AG08395 (cell line): ENCODE data around the gene IGF2BP1.
A peak's percentile ranks its signal among the peaks of the same experiment; 100 is the strongest.
"Not testable (repeated sequence)": the region's sequence is repeated elsewhere in the genome, so short reads cannot be mapped to it uniquely, and the experiment has no call there.

ENCODE experiments used
- DNase-seq: peaks from one replicate; pipeline ENCODE4 v3.0.0; 2012; ENCODE audit warnings: mixed read lengths, low spot score

The IGF2BP1 gene

DNA sequence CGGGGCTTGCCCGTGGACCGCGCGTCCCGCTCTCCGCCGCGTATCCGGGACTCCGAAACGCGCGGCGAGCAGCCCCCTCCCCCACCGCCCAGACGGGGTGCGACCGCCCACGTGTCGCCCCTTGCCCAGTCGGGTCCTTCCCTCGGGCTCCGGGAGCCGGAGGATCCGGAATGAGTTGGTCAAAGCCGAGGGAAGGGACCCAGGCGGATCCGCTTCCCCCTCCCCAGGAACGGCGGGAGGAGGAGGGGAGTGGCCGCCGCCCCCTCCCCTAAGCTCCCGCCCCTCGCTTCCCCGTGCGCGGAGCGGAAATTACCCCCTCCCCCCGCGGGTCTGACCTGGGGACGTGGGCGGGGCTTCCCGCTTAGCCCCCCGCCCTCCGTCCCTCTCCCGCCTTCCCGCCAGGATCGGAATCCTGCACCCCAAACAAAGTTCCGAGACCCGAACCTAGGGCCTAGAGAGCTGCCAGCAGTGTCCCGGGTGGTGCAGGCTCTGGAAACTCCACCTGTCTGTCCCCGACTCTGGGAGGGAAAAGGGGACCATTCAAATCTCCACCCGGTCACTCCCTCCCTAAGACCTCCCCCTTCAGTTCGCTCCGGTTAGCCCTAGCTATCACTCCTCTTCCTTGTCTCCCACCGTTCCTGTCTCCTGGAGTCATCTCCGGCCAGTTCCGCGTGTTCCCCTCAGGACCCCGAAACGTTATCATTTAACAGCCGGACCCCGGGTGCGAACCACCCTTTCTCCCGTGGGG lies 1.0 kb upstream of the IGF2BP1 start:
- no peak for DNase-seq

GRCh38 chr17:48996722-48997102 lies 473 bp upstream of the IGF2BP1 start:
- DNase-seq, result no peak

DNA sequence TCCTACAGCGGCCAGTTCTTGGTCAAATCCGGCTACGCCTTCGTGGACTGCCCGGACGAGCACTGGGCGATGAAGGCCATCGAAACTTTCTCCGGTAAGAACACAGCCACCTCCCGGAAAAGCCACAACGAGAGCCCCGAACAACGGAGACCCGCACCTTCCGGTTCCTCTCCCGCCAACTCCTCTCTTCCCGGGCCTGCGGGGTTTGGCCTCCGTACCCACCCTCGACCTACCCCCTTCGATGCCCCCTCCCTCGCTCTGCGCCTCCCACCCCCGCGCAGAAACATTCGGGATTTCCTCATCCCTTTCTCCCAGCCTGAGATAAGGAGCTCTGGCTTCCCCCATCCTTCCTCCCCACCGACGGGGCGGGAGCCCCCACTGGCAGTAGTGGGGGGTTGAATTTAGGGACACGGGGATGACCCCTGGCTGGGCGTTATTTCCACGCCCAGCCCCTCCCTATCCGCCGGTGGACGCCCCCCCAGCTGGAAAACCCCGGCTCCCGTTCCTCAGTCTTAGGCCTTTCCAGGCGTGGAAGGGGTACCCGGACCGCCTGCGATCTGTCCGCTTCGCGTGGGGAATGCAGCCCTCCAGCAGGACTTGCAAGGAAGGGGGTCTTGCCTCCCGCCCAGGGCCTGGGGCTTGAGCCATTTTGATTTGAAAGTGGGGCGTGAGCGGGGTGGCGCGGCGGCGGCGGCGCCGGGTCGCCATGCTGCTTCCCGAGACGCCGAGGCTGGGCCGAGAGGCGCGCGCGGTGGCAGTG lies 822 bp downstream of the IGF2BP1 start:
- DNase-seq, result no peak

DNA sequence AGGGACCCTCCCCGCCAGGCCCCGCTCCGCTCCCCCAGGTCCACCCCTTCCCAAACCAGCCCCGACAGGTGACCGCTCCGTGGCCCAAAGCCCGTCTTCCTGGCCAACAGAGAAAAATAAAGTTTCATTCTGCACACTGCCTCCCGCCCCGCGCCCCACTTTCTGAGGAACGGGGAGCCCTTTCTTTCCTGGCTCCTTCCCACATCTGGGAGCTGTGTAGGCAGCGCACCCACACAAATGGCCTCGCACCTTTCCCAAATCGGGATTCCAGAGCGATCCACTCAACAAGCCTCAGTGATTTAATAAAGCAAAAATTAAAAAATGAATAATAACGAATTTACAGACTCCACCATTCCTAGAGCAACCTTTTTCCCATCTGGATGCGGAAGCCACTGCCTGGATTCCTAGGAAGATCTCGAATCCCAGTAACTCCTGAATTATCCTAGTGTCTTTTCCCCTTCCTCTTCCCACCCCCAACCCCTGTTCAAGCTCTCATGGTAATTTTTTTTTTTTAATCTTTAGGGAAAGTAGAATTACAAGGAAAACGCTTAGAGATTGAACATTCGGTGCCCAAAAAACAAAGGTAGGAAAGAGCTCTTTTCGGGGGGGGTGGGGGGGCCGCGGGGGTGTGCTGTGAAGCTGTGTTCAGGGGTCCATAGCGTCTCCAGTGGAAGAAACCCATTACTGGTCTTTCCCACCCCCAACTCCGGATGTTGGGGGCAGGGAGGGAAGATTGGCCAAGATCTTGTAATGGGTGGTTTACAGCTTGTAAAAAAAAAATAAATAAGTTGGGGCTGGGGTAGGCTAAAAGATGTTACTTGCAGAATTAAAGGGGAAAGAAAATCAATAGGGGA lies 1.6 kb downstream of the IGF2BP1 start:
- DNase-seq, result no peak

- DNase-seq, result no peak
These were observed 3.8 kb downstream of the IGF2BP1 start for GRCh38 chr17:49000943-49001342.

- DNase-seq, result no peak
These were observed 4.5 kb downstream of the IGF2BP1 start for GRCh38 chr17:49001671-49002070.

DNA sequence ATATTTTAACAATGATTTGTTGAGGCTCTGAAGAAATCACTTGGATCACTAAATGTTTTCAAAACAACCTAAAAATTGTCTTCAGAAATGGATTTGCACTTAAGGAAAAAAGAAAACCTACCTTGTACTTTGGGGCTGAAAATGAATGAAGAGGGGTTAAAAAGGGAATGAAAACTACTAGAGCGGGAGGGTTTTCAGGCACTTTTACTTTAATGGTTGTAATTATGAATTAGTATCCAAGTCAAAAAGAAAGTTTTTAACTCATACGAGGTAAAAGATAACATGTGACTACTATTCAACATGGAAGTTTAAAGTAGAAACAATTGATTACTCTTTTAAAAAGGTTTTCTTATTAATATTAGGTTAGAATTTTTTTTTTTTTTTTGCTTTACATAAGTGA lies 5.1 kb downstream of the IGF2BP1 start:
- DNase-seq, result no peak

- no peak for DNase-seq
These were observed 5.6 kb downstream of the IGF2BP1 start for GRCh38 chr17:49002766-49003165.

- no peak for DNase-seq
These were observed 6.6 kb downstream of the IGF2BP1 start for GRCh38 chr17:49003557-49004511.

- no peak for DNase-seq
These were observed 8.0 kb downstream of the IGF2BP1 start for GRCh38 chr17:49005140-49005539.

GRCh38 chr17:49008908-49009307 lies 11.7 kb downstream of the IGF2BP1 start:
- not testable (repeated sequence) for DNase-seq

DNA sequence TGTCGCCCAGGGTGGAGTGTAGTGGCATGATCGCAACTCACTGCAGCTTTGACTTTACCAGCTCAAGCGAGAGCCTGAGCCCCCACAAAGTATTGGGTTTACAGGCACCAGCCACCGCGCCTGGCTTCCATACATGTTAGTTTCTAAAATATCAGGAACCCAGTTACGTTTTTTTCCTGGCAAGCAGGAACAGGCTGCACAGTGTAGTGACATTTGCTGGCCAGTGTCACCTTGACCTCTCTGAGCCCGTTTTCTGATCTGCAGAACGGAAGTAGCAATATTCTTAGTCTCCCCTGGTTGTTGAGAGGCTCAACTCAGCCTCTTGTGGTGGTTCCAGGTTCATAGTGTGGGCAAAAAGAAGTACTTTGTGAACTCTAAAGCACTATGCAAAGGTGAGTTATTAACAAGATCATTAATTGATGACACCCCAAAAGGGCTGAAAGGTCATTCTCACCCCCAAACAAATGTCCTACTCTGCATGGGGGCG lies 15.6 kb downstream of the IGF2BP1 start:
- no peak for DNase-seq

DNA sequence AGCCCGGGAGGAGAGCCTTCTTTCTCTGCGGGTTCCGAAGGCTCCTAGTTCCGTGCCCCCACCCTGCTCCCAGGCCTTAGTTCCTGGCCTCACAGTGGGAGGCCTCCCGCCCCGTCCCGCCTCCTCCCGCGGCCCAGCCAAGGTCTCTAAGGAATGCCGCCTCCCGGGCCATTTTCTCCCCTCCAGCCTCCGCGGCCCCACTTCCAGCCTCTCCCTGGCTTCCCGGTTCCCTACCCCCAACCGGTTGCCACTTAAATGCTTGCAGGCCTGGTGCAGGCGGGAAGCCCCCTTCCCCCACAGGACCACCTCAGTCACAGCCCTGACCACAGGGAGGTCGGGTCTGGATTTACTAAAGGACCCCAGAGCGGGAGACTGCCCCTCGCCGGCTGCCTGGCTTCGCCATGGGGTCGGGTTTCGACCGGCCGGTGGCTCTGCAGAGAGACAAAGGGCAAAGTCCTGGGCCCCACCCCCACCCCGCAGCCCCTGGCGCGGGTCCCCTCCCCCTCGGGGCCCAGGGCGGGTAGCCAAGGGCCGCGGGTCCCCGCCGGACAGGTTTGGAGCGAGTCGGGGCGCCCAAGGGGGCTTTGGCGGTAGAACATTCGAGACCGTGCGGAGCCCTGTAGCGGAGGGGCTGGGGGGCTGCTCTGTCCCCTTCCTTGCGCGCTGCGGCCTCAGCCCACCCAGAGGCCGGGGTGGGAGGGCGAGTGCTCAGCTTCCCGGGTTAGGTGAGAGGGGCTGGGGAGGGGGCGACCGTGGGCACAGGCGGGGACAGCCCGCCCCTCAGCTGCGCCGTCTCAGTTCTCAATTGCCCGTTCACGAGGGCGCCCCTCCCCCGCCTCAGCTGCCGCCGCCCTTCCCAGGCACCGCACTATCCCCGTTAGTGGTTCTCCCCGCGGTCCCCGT lies 16.4 kb downstream of the IGF2BP1 start:
- DNase-seq, result no peak

DNA sequence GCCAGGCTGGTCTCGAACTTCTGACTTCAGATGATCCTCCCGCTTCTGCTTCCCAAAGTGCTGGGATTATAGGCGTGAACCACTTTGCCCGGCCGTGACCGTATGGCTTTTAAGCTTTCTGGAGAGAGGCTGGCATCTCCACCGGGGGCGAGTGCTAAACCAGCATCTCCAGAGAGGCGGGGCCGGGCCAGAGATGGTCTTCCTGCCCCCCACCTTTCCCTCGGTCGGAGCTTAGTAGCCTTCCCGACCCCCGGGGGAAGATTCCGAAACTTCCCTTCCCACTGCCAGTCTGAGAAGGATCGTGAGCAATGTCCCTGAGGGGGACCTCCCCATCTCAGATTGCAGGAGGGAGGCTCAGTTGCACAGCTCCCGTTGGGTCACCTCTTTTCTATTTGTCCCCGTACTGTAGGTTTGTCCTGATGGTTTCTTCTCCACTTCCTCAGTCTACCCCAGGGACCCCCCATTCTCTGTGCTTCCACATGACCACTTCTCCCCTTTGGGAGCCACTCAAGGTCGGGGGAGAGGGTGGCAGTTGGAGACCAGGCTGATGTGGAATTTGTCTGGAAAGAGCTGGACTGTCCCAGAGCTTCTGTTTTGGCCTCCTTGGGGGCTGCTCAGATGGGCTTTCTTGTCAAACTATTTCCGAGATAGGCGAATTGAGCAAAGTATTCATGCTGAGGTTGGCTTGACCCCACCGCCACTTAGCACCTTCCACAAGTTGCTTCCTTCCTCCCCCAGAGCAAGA lies 18.2 kb downstream of the IGF2BP1 start:
- DNase-seq, result no peak

DNA sequence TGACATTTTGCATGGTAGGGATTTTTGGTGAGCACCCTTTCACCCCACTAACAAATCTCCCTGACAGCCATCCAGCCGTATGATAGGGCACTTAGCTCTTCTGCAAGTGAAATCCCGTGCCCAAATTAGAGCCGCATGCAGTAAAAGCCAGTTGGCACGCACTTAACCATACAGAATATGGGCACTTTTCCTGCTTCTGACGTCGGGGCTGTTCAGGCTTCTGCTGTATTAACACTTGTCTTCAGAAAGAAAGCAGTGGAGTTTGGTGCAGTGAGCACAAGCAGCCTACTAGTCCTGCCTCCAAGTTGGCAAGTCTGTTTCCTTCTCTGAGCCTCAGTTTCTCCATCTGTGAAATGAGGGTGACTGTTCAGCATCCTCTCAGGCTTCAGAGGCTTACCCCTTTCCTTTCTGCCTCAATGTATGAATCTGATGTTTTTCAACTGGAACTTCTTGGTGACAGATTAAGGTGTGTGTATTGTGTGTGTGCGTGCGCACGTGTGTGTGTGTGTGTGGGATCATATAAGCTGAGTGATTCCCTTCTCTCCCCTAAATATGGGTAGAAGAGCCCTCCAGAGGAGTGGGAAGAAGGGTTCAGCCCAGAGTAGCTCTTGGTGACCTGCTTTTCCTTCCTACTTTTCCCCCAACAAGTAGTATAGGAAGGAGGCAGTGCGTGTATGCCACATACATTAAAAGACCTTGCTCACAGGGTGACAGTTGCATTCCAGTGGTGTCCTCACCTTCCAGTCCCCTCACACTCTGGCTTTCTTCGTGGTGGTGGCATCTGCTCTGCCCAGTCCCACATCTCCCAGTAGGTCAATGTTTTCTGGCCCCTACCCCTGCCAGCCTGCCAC lies 19.0 kb downstream of the IGF2BP1 start:
- DNase-seq, result no peak

DNA sequence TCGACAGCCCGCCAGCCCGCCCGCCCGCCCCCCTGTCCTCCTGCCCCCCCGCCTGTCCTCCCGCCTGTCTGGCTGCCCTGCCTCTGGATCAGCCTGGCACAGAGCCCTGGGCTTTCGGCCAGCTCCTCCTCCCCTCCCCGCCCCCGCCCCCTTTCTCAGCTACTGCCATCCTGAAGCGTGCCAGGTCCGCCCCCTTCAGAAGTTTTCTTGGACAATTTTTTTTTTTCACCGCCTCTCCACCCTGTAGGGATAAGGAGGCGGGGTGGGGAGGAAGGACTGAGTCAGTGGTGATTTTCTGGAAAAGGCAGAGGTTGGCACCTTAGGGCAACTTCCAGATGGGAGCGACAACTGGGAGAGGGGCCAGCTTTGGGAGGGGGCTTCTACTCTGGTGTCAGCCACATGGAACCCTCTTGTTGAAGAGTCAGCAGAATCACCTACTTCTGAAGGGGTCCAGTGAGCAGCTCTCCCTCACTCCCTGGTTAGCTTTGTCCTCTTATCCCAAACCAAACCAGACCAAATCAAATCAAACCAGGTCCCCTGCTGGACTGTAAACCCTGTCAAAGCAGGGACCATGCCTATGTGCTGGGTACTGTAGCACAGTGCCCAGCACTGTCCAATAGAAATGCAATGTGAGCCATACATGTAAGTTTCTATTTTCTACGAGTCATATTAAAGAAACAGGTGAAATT lies 19.7 kb downstream of the IGF2BP1 start:
- DNase-seq, result peak; percentile 88

DNA sequence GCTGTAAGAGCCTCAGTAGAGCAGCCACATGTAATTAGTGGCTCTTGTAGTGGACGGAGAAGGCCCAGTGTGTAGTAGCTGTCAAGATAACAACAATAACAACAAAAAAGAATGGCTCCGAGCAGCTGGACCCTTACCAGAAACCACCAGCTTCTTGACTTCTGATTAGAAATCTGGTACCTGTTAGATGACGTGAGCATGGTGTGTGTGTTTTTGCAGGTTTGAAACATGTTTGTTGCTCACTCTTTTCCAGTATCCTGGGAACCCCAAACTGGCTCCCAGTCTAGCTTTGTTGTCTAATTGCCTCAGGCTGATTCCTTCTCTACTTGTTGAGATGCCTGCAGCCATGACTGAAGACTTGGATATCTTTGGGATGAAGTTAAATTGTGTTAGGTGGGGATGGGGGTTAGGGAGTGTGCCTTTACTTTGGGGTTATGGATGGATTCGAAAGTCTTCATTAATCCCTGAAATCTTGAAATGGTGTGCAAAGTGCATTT lies 21.0 kb downstream of the IGF2BP1 start:
- no peak for DNase-seq

- no peak for DNase-seq
These were observed 21.6 kb downstream of the IGF2BP1 start for GRCh38 chr17:49018748-49019147.
